Loucy (cell line): Measurements from ENCODE around the gene AVL9.

ENCODE experiments used
- EZH2phosphoT487 ChIP-seq: fragments of 200-600 bp; IDR thresholded peaks from 2 replicates; pipeline ENCODE4 v1.6.1; 2018; ENCODE audit warnings: antibody characterized with exemption, mild to moderate bottlenecking, moderate library complexity, borderline replicate concordance
- TF ChIP-seq, protein P1 (sequence below): fragments of 200-600 bp; sonication (generic); conservative IDR thresholded peaks from 2 replicates; pipeline ENCODE4 v1.5.1; 2014; ENCODE audit warnings: mild to moderate bottlenecking, antibody characterized with exemption, low read length

DNA sequence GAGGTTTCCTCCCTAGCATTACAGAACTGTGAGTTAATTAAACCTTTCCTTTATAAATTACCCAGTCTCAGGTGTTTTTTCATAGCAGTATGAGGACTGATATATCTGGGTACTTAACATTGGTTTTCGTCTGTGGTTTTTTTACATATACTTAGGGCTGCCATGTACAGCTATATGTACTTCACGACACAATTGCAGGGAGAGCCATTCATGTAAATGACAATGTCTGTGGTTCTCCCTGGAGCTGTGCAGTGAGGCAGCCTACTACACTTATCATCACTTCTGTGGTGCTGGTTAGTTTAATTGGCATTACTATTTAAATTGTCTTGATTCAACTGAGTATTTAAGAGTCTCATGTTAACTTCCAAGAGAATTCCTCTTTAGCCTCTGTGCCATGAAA lies 40.7 kb downstream of the AVL9 start:
- TF ChIP-seq, protein P1, sequence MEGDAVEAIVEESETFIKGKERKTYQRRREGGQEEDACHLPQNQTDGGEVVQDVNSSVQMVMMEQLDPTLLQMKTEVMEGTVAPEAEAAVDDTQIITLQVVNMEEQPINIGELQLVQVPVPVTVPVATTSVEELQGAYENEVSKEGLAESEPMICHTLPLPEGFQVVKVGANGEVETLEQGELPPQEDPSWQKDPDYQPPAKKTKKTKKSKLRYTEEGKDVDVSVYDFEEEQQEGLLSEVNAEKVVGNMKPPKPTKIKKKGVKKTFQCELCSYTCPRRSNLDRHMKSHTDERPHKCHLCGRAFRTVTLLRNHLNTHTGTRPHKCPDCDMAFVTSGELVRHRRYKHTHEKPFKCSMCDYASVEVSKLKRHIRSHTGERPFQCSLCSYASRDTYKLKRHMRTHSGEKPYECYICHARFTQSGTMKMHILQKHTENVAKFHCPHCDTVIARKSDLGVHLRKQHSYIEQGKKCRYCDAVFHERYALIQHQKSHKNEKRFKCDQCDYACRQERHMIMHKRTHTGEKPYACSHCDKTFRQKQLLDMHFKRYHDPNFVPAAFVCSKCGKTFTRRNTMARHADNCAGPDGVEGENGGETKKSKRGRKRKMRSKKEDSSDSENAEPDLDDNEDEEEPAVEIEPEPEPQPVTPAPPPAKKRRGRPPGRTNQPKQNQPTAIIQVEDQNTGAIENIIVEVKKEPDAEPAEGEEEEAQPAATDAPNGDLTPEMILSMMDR: no peak
- no peak for TF ChIP-seq EZH2phosphoT487
